Epidermal melanocyte (primary cell): Measurements from ENCODE around the gene RFC2.
"Not testable (repeated sequence)": the region's sequence is repeated elsewhere in the genome, so short reads cannot be mapped to it uniquely, and the experiment has no call there.

Source experiments
- DNase-seq: peaks from one replicate; pipeline ENCODE4 v3.0.0; 2011; ENCODE audit warnings: low spot score; ENCODE audit not compliant: insufficient read length

The RFC2 gene

DNA sequence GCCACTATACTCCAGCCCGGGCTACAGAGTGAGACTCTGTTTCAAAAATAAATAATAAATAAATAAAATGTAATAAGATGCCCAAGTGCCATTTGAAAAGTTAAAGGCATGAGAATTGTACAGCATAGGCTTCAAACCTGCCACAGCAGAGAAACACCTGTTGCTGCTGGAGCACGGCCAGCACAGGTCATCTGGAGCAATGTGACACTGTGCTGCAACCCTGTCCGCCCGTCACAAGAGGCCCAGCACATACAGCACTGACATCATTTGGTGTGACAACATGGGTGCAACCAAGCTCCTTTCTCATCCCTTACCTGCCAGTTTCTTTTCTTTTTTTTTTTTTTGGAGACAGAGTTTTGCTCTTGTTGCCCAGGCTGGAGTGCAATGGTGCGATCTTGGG lies 1.3 kb downstream of the RFC2 start:
- no peak for DNase-seq

DNA sequence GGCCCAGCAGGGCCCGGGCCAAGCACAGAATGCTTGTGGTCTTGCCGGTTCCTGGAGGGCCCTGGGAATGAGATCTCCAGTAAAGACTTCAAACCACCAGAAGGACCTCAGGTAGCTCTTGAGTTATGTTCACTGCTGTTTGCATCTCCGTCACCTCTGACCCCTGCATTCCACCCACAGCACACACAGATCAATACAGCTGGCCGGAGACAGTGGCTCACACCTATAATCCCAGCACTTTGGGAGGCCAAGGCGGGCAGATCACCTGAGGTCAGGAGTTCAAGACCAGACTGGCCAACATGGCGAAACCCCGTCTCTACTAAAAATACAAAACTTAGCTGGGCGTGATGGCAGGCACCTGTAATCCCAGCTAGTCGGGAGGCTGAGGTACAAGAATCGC lies 5.1 kb downstream of the RFC2 start:
- DNase-seq, result not testable (repeated sequence)

- DNase-seq, result no peak
Measured at GRCh38 chr7:74248156-74248555, 6.0 kb downstream of the RFC2 start.

- no peak for DNase-seq
Measured at GRCh38 chr7:74246497-74246896, 7.7 kb downstream of the RFC2 start.

- DNase-seq, result no peak
Measured at GRCh38 chr7:74242122-74242443, 12.1 kb downstream of the RFC2 start.

GRCh38 chr7:74240482-74240881 lies 13.7 kb downstream of the RFC2 start:
- no peak for DNase-seq

- no peak for DNase-seq
Measured at GRCh38 chr7:74236284-74236683, 17.9 kb downstream of the RFC2 start.

DNA sequence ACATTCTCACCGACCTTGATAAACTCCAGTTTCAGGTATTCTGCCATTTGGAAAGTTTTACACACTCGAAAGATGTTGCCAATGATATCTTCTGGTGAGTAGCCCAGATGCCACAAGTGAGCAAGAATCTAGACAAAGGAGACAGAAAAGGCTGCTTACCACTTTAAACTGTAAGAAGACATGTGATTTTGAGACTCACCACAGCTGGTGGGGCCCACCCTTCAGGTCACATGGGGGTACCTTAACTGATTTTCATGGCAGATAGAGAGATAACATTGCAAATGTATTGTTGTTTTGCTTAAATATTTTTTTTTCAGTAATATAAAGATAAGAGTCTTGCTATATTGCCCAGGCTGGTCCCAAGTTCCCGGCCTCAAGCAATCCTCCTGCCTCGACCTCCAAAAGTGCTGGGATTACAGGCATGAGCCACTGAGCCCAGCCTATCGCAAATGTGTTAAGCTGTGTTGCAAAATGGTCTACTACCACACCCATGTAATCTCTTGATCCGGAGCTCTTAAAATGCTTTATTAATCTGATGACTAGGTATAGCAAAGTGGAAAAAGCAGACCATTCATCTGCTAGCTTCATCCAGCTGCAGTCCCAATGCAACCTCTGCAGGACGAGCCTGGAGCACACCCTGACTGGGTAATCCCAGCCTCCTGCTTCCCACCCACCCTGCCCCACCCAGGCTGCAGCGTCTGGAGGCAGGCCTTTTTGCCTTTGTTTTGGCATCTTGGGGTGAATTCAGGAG lies 18.5 kb downstream of the RFC2 start:
- no peak for DNase-seq

DNA sequence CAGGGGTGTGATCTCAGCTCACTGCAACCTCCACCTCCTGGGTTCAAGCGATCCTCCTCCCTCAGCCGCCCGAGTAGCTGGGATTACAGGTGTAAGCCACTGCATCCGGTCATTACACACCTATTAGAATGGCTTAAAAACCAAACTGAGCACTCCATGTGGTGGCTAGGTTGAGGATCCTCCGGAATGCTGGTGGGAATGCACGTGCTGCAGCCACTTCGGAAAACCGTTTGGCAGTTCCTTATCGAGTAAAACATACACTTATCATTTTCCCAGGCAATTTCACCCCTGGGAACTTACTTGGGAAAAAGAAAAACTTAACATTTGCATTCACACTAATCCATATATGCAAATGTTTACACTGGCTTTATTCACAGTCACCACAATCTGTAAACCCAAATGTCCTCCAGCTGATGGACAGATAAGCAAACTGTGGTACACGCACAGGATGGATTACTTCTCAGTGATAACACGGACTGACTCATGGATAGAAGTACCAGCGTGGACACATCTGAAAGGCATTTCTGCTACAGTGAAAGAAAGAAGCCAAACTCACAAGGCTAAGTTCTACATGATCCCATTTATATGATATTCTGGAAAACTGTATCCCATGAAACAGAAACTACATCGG lies 20.4 kb downstream of the RFC2 start:
- DNase-seq, result no peak

DNA sequence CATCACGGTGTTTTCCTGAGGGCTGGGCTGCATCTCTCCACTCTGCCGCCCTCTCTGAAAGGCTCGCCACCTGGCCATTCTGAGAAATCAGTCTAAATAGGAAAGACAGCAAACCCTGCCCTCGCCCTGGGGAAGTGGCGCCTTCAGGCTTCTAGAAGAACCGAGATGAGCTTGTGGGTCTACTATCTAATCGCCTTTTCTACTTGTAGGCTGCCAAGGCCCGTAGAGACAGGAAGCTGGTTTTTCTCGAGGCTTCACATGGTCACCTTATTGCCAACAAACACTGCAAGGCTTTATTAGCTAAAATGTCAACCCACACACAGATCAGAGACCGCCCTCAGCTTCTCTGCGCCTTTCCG lies 23.0 kb downstream of the RFC2 start:
- DNase-seq, result no peak

GRCh38 chr7:74230446-74231231 lies 23.6 kb downstream of the RFC2 start:
- DNase-seq, result no peak

DNA sequence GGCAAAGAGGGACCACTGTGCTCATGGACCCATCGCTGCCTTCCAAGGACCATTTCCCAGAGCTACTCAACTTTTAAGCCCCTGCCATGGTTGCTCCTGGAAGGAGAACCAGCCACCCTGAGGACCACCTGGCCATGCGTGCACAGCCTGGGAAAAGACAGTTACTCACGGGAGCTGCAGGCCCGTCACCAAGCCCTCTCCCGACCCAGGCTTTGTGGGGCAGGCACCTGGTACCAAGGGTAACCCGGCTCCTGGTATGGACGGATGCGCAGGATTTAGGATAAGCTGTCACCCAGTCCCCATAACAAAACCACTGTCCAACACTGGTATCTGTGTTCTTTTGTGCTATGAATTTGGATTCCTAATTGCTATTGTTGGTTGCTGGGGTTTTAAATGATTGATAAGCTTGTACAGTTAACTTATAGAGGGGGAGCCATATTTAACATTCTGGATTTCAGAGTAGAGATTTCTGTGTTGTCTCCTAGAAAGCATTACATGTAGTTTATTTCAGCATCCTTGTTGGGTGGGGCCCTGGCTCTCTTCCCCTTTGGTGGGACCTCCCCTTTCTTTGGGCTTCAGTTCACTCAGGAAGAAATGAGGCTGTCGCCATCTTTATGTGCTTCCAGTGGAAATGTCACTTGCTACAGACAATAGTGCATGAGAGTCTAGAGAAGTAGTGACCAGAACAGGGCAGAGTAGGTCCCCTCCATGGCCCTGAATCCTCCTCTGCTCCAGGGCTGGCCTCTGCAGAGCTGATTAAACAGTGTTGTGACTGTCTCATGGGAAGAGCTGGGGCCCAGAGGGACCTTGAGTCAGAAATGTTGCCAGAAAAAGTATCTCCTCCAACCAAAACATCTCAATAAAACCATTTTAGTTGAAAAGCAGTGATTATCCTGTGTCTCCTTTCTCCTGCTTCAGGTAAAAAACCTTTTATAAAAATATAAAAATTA lies 25.0 kb downstream of the RFC2 start:
- no peak for DNase-seq

DNA sequence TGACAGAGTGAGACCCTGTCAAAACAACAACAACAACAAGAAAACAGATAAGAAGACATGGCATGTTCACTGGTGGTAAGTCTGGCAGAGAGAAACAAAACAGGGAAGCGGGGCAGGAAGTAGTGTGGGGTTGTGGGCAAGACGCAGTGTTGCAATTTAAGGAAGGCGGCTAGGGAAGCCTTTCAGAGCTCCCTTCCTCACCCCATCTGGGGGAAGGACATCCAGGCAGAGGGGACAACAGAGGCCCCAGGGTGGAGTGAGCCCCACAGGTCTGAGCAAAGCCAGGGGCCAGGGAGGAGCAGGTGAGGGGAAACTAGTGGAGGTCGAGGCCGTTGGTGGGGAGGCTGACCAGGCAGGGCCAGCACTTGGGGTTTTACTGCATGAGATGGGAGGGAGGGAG lies 27.6 kb downstream of the RFC2 start:
- DNase-seq, result no peak

GRCh38 chr7:74225400-74225799 lies 28.8 kb downstream of the RFC2 start:
- DNase-seq, result no peak

- DNase-seq, result not testable (repeated sequence)
Measured at GRCh38 chr7:74224907-74225306, 29.3 kb downstream of the RFC2 start.

DNA sequence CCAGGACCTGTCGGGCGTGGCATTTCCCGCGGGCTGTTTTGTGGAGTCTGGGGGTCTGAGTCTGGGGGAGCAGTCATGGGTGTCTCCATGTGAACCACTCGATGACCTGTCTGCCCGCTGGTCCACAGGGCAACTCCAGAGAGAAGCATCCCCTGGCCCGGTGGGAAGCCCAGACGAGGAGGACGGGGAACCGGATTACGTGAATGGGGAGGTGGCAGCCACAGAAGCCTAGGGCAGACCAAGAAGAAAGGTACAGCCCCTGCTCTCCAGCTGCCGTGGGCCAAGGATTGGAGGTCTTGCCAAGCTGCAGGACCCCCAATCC lies 29.7 kb downstream of the RFC2 start:
- DNase-seq, result no peak

- DNase-seq, result no peak
Measured at GRCh38 chr7:74223711-74224510, 30.3 kb downstream of the RFC2 start.

DNA sequence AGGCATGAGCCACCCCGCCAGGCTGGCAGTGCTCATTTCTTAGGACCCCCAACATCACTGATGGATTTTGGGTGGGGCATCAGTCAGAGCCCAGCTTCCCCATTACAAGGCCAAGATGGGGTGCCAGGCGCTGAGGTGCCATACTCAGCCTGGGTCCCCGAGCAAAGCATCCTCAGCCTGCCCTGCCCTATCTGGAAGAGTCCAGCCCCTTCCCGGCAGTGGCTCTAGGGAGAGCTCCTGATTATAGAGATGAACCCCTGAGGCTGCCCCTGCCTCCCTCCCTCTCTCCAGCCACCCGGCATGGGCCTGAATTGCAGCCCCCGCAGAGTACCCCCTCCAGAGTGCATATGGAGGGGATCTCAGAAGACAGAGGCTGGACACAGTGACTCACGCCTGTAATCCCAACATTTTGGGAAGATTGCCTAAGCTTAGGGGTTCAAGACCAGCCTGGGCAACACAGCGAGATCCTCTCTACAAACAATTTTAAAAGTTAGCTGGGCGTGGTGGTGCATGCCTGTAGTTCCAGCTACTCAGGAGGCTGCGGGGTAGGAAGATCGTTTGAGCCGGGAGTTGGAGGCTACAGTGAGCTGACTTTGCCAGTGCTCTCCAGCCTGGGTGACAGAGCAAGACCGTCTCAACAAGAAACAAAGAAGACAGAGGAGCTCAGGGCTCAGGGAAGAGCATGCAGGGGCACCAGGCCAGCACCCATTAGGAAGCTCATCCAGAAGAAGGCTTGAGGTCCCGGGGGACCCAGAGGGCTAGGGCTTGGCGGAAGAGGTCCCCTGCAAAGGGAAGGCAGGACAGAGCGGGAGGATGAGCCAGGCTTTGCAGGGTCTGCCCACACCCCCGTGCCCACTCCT lies 31.1 kb downstream of the RFC2 start:
- no peak for DNase-seq

DNA sequence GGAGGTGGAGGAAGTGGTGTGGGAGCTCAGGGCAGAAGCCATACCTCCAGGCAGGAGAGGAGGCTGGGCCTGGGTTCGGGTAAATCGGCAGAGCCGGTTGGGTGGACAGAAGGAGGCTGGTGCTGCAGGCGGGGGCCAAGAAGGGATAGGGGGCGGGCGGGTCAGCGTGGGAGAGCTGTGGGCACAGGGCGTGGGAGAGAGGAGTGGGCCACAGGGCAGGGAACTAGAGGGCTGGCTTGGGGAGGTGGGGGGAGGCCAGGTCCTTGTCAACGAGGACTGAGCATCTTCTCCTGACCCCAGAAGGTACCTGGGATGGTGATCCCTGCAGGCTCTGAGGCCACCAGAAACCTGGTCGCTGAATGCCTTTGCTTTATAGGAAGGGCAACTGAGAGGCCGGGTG lies 32.5 kb downstream of the RFC2 start:
- DNase-seq, result no peak

DNA sequence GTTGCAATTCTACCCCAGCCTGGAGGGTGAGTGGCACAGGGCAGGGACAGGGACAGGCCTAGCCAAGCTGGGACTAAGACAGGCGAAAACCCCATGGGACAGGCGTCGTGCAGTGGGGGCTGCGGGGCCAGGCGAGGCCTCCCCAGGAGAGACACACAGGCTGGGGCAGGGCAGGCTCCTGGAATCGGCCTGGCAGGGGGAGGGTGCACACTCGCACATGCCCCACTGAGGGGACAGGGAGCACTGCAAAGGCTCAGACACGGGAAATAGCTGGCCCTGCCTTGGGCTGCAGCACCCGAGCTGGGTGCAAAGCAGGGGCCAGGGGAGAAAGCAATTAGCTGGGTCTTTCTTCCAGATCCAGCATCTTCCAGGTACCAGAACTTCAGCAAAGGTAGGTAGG lies 34.0 kb downstream of the RFC2 start:
- no peak for DNase-seq
